HG03108 (cell line): ENCODE measurements around the gene HMBS.
A peak's percentile ranks its signal among the peaks of the same experiment; 100 is the strongest.
"Not testable (repeated sequence)": the region's sequence is repeated elsewhere in the genome, so short reads cannot be mapped to it uniquely, and the experiment has no call there.

Experiments
- ATAC-seq: cut with Tn5 transposase; IDR thresholded peaks from one replicate; pipeline ENCODE4 v1.9.1; 2021; ENCODE audit warnings: moderate library complexity; ENCODE audit not compliant: unreplicated experiment

HMBS gene

DNA sequence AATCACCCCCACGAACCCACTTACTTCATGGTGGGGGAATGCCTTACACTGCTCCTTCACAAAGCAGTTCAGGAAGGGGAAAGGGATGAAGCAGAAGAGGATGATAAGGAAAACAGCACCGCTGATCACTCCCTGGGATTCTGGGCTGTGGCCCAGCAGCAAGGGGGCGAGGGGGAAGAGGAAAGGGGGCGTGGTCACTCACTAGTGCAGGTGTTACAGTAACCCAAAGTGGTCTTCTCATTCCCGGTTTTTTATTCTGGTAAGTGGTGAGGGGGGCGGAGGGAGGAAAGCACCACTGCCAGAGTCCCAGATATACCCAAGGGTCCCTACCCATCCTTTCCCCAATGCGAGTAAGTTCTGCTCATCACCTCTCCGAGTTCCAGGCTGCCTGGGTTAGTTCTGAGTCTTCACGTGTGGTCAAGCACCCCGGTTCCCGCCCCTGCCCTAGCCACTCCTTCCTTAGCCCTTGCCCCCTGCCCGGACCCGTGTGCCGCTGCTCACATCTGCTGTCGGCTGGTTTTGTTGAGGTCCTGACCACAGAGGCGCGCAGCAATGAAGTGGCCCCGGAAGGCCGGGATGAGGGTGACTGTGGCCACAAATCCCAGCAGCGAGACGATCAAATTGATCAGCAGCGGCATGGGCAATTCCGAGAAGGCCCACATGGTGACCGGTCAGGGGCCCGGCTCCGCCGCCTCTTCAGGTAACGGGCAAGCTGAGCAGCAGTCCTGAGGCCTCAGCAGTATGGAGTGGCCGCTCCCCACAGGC is 16.5 kb downstream of the HMBS start:
- ATAC-seq = peak; percentile 12

DNA sequence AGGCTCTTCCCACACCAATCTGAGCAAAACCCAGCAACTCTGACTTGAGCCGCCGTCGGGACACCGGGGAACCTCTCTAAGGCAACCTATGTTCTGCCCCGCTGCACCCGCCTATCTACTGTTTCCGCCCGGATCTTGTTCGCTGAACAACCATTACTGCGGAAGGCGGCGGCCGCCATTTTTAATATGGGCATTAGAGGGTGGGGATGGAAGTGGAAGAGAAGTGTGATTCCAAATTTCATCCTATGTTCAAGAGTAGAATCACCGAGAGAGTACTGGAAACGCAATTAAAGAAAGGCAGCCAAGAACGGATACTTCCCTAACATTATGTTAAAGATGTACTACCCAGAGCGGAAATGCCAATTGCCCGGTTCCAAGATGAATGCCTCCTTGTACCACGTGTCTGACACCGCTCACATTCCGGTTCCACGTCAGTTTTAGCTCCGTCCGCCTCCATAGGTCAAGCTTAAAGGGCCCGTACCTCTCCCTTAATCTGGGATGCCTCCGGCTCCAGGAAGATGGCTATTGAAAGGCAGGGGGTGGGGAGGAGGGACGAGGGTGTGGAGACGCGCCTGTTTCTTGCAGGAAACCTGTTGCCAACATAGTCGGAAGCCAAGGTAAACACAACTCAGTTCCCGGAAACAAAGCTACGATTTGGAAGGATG is 17.2 kb downstream of the HMBS start, which contains the start of gene DPAGT1:
TSS of gene DPAGT1 (minus strand) at position 95 of the 665 bp plus-strand sequence. CDS start 198 bp downstream, outside the sequence.
- ATAC-seq = peak; percentile 69

DNA sequence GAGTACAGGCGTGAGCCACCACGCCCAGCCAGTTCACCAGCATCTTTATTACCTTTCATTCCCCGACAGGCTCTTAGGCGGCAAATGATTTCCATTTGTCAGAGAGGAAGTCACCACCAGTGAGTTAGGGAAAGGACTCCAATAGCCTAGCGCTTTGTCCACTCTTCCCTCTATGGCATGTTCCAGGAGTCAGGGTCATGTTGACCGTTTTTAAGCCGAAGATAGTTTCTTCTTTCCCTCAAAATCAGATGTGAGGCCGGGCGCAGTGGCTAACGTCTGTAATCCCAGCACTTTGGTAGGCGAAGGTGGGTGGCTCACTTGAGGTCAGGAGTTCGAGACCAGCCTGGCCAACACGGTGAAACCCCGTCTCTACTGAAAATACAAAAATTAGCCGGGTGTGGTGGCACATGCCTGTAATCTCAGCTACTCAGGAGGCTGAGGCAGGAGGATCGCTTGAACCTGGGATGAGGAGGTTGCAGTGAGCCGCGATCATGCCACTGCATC is 18.5 kb downstream of the HMBS start:
- ATAC-seq = not testable (repeated sequence)

DNA sequence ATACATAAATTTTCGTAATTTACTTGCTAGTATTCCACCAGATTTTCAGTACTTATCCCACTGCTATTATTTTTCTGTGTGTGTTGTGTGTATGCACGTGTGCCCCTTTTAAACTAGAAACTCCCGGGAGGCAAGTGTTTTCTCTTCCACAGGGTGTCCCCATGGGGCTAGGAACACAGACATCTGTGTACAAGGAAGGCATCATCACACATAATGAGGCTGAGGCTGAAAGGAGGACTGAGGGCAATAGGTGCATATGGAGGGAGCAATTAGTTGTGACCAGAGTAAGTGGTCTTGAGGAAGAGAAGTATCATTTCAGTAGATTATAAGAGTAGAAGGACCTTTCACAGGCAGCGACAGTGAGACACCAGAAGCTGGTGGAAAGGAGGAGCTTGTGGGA is 19.1 kb downstream of the HMBS start:
- no peak for ATAC-seq

DNA sequence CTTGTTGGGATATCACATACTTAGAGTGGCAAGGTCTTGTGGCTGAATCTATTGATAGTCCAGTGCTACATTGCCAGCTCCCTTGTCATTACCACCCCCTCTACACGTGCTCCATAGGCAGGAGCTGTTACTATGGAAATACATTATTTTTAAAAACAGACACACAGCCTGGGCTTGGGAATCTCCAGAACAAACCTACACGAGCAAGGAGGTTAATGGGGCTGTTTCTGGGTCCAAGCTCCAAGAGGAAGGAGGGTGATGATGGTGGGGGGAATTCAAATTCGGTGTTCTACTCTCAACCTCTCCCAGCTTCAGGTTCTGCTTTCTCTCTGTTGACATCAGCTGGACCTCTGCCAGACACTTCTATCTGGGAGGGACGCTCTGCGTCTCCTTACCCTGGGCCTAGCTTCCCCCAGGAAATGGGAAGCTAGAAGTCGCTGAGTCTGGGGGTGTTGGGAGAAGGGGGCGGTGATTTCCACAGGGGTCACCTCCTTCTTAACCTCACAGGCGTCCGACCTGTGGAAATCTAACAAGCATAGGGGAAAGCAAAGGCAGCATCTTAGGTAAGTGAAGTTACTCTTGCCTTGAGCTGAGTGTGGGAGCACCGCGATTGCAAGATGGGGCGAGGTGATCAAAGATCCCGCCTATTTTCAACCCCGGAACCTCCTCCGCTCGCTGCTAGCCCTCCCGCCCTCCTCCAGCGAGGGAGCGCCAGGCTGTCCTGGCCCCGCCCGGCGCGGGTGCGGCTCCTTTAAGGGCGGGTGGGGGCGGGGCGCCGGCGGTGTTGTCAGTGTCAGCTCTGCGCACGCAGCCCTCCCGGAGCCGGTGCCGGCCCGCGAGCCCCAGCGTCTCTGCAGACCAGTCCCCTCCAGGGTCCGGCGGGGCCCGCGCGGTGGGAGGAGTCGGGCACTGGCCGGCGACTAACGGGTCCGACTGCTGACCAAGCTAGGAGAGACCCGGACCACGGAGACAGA is 22.2 kb downstream of the HMBS start, which contains the start of gene C2CD2L:
TSS of gene C2CD2L (plus strand) at position 781 of the 974 bp plus-strand sequence. CDS start 398 bp downstream, outside the sequence.
- peak; percentile 67 for ATAC-seq

DNA sequence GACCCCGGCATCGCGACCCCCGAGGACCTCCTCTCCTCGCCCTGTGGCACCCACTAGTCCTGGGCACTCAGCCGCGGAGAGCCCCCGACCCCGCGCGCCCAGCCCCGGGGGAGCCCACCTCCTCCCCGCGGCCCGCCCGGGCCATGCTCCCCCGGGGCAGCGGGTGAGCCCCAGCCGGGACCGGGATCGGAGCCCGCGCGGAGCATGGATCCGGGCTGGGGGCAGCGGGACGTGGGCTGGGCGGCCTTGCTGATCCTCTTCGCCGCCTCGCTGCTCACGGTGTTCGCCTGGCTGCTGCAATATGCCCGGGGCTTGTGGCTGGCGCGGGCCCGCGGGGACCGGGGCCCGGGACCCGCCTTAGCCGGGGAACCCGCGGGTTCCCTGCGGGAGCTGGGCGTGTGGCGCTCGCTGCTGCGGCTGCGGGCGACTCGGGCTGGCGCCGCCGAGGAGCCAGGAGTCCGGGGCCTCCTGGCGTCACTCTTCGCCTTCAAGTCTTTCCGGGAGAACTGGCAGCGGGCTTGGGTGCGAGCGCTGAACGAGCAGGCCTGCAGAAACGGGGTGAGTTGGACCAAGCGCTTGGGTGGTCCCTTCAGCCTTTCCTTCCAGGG is 23.0 kb downstream of the HMBS start:
- peak; percentile 13 for ATAC-seq

DNA sequence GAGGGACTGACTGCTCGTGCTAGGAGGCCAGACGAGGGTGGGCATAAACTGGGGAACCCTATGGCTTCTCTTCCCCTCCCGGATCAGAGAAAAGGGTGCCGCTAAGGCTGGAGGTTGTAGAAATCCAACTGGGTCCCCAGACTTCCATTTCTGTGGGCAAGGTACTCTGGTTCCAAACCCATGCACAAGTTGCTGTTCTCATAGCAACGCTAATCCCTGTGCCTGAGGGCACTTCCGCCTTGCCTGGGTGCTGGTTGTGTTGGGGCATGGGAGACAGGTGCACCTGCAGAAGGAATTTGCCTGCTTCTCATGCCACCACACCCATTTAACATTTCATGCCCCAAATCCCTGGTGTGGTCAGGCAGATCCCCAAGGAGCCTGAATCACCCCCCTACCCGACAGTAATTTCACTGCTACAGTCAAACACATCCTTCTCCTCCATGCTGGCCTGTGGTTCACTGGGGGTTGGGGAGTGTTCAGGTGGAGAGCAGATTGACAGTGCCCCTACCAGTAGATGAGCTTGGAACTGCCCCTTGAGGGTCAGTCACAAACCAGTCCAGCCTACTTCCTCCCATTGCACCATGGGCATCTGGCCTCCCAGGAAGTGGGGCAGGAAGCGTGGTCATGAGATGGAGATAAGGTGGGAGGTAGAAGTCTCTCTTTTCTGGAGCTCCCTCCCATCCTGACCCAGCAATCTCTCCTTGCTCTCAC is 23.6 kb downstream of the HMBS start:
- no peak for ATAC-seq

DNA sequence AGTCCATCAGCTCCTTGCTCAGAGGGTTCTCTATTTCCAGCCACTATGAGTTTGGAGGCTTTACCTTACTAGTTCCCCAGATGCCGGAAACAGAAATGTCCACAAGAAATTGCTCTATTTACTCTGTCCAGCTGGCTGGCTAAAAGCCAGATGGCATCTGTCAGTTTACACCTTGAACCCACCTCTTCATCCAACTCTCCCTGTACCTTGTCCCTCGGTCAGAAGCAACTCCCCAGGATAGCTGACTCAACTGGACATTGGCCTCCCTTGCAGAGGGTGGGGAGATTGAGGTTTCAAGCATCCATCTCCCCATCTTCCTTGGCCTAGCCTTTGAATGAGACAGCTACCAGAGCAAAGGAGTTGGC is 24.2 kb downstream of the HMBS start:
- no peak for ATAC-seq

DNA sequence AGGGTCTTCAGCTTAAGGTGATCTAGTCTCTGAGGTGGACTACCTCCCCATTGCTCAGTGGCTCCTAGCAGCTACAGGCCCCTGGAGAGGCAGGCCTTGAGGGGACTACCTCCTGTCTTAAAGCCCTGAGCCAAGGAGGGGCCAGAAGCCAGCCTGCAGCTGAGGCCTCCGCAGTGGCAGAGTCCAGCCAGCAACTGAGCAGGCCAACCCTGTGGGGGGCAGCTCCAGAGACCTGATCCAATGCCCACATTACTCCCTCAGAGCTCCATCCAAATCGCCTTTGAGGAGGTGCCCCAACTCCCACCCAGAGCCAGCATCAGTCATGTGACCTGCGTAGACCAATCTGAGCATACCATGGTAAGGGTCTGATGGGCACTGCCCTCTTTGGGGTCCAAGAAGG is 25.2 kb downstream of the HMBS start:
- no peak for ATAC-seq

DNA sequence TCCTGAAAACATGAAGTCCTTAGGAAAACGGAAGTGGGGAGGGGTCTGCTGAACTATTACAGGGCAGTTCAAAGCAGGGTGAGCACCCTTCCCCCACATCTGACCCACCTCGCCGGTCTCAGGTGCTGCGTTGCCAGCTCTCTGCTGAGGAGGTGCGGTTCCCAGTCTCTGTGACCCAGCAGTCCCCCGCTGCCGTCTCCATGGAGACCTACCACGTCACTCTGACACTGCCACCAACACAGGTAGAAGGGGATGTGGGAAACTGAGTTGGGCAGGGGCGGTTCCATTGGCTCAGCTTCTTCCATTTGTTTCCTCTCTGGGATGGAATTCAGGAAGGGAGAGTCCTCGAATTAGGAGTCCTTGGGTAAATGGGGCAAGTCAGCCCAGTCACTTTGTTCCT is 25.8 kb downstream of the HMBS start:
- no peak for ATAC-seq

DNA sequence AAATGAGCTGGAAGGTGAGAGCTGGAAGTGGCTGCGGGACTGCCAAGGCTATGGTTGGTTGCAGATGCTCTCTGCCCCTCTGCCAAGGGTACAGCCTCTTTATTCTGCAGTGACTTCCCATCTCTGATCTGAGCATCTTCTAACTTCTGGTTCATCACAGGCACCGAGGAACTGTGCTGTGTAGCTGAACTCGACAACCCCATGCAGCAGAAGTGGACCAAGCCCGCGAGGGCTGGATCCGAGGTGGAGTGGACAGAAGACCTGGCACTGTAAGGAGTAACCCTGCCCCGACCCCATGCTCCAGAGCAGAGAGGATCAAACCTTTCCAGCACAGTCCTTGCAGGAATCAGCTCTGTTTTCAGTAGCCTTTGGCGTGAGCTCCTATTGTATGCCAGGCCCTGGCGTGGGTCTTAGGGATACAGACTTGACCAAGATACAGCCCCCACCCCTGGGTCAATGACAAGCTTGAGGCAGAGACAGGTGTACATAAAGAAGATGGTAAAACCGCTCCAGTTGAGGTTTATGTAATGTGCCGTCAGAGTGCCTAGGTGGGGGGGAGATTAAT is 26.8 kb downstream of the HMBS start:
- ATAC-seq = no peak

DNA sequence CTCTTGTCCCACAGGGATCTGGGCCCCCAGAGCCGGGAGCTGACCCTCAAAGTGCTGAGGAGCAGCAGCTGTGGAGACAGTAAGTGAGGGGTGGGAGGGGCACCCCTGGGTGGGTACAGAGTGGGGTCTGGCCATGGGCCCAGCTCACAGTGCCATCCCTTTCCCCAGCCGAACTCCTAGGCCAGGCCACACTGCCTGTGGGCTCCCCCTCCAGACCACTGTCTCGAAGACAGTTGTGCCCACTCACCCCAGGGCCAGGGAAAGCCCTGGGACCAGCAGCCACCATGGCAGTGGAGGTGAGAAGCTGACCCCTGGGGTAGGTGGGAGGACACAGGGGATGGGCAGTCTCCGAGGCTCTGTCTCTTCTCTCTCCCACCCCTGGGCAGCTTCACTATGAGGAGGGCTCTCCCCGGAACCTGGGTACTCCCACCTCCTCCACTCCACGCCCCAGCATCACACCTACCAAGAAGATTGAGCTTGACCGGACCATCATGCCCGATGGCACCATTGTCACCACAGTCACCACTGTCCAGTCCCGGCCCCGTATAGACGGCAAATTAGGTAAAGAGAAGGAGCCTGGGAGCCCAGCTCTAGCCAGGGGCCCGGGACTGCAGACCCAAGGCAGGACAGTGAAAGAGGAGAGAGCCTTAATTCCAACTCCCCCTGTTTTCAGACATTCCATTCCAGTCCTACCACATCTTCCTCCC is 27.8 kb downstream of the HMBS start:
- ATAC-seq = no peak

DNA sequence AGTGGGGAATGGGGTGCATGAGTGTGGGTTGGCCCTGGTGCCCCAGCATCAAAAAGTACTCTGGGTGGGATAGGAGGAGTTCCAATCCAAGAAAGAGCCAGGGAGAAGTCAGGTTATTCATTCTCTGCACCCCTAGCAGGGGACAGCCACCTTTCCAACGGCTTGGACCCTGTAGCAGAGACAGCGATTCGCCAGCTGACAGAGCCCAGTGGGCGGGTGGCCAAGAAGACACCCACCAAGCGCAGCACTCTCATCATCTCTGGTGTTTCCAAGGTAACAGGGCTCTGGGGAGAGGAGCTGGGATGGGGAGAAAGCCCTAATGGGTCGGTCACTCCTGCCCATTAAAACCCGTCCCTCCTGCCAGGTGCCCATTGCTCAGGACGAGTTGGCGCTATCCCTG is 29.0 kb downstream of the HMBS start:
- no peak for ATAC-seq

DNA sequence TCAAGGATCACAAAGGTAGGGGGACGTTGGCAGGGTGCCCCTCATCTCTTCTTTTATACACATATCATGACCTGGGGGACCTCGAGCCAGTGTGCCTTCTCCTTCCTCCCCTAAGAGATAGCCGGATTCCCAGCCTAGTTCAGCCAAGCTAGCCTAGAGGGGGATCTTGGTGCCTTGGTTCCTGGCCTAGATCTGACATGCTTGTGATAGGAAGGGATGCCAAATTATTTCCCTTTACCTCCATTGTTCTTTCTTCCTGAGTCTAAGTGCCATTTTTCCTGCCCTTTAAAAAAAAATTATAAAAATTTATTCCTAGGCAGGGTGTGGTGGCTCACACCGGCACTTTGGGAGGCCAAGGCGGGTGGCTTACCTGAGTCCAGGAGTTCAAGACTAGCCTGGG is 29.7 kb downstream of the HMBS start:
- no peak for ATAC-seq

DNA sequence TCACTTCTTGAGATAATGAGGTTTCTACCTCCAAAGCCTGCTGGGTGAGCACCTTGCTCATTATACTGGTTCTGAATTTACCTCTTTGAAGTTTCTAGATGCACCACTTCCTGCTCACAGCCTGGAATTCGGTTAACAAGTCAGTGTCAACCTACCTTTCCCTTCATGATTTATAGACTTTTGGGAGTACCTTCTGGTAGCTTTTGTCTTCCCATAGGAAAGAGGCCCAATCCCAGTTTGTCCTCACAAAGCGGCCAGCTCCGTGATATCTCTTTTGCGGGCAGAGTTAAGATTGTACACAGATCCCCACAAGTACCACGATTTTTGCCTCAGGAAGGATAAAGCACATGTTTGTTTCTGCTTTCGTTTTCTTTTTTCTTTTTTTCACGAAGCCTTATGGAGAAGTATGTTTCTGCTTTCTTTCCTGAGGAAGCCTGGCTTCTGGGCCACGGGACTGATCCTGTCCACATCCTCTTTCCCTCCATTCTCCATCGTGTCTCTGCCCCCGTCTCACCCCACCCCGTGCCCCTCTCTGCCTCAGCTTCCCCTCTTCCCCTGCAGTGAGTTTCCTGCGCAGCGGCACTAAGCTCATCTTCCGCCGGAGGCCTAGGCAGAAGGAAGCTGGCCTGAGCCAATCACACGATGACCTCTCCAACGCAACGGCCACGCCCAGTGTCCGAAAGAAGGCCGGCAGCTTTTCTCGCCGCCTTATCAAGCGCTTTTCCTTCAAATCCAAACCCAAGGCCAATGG is 31.0 kb downstream of the HMBS start:
- no peak for ATAC-seq

DNA sequence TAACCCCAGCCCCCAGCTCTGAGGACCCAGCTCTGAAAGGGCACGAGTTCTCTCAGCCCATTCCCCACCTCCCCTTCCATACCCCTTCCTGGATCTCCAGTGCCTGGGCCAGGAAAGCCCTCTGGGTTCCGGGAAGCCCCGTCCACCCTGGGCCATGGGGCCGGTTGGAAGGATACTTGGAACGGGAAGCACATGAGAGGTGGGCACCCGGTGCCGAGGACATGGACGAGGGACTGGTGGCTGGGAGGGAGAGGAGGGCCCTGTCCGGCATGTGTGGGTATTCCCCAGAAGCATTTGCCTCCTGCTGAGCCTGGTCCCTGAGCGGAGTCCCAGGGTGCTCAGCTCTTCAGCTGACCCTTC is 31.5 kb downstream of the HMBS start:
- ATAC-seq = no peak

DNA sequence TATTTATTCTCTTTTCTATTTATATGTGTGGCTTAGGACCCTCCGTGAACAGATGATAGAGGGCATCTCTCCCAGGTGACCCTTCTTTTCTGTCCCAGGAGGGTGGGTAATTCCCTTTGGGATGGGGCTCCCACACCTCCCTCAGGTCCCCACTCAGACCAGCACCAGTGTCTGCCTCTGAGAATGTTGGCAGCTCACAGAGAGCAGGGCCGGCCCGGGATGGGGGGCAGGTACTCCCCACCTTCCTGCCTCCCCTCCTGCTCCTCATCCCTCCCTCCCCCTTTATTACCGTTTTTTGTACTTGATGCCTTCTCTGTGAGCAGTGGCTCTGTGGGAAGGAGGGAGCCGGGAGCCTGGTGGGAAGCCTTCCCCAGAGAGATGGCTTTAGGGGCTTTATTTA is 31.9 kb downstream of the HMBS start:
- ATAC-seq = no peak

DNA sequence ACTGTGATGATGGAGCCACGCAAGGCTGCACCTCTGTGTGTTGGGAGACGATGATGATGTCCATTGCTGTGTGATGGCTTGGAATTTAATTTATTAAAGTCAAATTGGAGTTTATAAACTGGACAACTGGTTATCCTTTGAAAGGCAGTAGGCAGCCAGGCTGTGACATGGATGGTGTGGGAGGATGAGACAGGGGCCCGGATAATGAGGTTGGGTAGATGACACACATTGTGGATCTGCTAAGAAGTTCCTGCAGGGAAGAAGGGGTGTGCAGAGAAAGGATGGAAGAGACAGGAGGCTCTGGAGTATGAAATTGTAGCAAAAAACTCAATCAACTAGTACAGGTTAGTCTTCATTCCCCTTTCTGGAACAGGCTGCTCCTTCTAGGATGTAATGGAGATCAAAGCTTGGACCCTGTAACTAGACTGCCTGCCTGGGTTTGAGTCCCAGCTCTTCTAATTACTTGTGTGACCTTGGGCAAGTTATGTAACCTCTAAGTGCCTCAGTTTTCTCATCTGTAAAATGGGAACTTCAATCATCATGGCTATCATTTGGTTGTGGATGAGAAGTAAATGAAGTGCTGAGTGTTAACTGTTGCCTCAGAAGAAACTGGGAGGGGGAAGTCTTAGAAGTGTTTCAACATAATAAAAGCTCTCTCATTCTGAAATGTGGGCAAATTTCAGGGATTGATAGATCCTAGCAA is 32.5 kb downstream of the HMBS start:
- ATAC-seq = no peak
